GM13976 (cell line): ENCODE data around the gene CDK17.
"Not testable (repeated sequence)": the region's sequence is repeated elsewhere in the genome, so short reads cannot be mapped to it uniquely, and the experiment has no call there.

ENCODE experiments used
- DNase-seq: peaks from one replicate; pipeline ENCODE4 v3.0.0; 2012; ENCODE audit warnings: low spot score
- in situ Hi-C: fragments of 300-500 bp; cut with MboI; formaldehyde crosslinking; loops from one replicate; pipeline ENCODE4 v1.12.0; 2022; ENCODE audit warnings: low sequenced_read_pairs, mixed read lengths, inconsistent platforms; ENCODE audit not compliant: unreplicated experiment
- TF ChIP-seq, protein P1 (sequence below): IDR thresholded peaks from 2 replicates; pipeline ENCODE4 v1.5.1; 2012; ENCODE audit warnings: borderline replicate concordance, mild to moderate bottlenecking; ENCODE audit not compliant: insufficient read depth; ENCODE audit errors: extremely low read depth, missing control alignments, control extremely low read depth

CDK17 gene

DNA sequence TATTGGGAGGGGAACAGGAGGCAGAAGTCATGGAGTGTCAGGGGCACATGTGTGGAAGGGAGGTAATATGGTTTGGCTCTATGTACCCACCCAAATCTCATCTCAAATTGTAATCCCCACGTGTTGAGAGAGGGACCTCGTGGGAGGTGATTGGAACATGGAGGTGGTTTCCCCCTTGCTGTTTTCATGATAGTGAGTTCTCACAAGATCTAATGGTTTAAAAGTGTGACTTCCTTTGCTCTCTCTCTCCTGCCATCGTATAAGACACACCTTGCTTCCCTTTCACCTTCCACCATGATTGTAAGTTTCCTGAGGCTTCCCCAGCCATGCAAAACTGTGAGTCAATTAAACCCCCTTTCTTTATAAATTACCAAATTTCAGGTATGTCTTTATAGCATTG is 41.6 kb upstream of the CDK17 start:
- TF ChIP-seq, protein P1, sequence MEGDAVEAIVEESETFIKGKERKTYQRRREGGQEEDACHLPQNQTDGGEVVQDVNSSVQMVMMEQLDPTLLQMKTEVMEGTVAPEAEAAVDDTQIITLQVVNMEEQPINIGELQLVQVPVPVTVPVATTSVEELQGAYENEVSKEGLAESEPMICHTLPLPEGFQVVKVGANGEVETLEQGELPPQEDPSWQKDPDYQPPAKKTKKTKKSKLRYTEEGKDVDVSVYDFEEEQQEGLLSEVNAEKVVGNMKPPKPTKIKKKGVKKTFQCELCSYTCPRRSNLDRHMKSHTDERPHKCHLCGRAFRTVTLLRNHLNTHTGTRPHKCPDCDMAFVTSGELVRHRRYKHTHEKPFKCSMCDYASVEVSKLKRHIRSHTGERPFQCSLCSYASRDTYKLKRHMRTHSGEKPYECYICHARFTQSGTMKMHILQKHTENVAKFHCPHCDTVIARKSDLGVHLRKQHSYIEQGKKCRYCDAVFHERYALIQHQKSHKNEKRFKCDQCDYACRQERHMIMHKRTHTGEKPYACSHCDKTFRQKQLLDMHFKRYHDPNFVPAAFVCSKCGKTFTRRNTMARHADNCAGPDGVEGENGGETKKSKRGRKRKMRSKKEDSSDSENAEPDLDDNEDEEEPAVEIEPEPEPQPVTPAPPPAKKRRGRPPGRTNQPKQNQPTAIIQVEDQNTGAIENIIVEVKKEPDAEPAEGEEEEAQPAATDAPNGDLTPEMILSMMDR, result no peak
- no peak for DNase-seq
- in situ Hi-C loops, result no loop called here

DNA sequence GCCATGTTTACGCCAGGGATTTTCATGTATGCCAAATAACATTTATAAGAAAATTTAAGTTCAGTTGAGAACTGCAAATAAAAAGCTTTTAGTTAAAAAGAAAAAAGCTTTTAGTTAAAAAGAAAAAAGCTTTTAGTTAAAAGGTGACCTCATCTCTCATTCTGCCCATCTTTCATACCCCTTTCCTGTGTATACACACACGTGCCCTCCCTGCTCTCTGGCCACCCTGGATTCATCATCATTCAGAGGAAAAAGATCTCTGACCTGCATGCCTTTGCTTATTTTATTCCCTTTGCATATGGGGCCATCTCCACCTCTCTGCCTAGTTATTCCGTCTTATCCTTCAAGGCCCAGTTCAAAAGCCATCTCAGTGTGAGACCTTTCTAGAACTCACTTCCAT is 38.1 kb upstream of the CDK17 start:
- in situ Hi-C loops, result no loop called here
- DNase-seq, result no peak

DNA sequence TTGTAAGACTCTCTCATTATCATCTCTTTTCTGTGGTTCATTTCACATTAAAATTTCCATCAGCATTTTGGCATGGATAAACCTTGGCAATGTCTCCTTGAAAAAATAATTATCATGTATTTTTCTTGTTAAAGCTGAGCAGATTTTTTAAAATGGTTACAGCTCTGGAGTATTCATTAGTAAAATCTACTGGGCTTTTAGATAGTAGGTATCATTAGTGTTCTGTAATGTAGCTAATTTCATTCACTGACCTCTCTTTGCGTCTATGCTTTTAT is 36.9 kb upstream of the CDK17 start:
- in situ Hi-C loops, result no loop called here
- TF ChIP-seq, protein P1, result no peak
- no peak for DNase-seq

More for the DNA sequence above, 38.1 kb upstream of the CDK17 start:
- TF ChIP-seq, protein P1, result no peak

DNA sequence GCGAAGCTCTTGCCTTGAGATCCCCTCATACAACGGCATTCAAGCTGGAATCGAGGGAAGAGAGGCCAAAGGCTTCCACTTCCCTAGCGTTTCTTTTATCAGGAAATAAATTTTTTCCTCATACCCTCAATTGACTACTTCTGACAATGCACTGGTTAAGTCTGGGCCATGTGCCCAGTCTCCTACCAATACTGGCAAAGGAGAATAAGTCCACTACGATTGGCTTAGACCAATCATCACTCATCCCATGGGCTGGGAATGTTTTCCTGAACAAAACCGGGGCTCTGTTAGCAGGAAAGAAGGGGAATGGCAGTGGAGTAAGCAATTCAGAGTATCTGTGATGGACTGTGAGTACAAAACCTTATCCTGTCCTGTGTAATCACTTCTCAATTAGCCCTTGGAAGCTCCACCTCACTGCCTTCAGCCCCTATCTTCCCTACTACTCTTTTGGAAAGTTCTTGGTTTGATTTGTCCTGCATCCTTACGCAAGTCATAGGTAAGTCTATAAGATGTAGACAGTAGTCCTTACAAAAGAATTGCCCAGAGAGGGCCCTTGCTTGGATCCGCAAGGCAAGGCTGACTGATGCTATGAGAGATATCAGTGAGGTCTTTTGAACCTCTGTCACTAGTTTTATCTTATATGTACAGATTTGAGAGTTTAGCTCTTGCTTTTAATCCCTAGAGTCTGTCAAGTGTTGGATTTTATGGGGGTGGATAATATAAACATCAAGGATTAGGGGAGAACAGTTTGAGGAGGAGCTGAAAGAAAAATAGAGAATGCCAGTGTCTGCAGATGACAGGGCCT is 36.3 kb upstream of the CDK17 start:
- in situ Hi-C loops, result no loop called here
- DNase-seq, result no peak
- TF ChIP-seq, protein P1, result no peak

DNA sequence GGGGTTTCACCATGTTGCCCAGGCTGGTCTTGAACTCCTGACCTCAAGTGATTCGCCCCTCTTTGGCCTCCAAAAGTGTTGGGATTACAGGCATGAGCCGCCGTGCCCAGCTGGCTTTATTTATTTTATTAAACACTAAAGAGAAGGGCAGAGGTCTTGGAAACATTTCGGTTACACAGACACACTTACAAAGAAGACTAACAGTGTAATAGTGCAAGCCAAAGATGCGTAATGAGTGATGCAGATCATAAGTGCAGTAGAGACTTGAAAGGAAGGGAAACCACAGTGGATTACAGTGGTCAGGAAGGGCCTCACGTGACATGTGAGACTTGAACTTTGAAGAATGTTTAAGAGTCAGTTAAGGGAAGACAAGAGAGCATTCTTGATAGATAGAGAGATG is 33.9 kb upstream of the CDK17 start:
- TF ChIP-seq, protein P1, result no peak
- in situ Hi-C loops, result no loop called here
- peak; percentile 32 for DNase-seq

DNA sequence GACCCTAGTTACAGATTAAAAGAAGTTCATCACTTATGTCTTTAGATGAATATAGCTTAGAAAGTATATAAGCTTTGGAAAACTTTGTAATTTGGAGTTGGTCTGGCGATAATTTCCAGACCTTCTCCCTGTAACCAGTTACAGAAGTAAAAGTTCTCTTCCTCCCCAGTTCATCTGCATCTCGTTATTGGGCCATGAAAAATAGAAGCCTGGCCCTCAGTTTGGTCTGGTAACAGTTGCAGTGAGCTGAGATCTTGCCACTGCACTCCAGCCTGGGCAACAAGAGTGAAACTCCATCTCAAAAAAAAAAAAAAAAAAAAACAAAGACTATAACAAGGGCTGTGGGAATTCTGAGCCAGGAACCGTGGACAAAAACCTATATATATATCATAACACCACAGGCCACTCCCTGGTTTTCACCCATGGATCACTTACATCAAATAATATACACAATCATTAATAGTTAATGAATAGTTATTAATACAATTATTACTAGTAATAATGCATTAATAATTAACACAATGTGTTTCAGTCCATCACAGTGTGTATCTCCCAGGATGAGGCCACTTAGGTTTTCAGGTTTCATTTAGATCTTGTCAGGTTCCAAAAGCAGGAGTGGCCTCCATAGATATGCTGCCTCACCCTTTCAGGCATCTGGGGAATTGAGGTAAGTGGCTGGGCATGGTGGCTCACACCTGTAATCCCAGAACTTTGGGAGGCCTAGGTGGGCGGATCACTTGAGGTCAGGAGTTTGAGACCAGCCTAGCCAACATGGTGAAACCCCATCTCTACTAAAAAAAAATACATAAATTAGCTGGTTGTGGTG is 32.5 kb upstream of the CDK17 start:
- in situ Hi-C loops, DNase-seq: not testable (repeated sequence)

DNA sequence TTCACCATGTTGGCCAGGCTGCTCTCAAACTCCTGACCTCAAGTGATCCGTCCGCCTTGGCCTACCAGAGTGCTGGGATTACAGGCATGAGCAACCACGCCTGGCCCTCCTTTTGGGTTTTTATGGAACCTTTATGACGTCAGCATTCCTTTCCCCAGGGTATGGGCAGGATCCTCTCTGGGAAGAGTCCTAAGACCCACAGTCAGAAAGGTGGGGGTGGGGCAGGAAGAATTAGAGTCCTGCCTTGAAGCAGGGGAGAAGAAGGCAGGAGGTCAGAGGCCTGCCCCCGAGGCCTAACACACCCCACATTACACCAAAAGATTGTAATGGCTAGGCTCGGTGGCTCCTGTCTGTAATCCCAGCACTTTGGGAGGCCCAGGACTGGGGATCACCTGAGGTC is 30.8 kb upstream of the CDK17 start:
- DNase-seq, result no peak
- TF ChIP-seq, protein P1, result no peak
- in situ Hi-C loops, result no loop called here
